Caco-2 (cell line): ENCODE data around the gene RTKN. TPM values are rescaled to one million over a fixed set of nuclear protein-coding genes. Genes with fewer than 3 reads are reported as not detected.
A peak's percentile ranks its signal among the peaks of the same experiment; 100 is the strongest.

Experiments used
- BruUV-seq: library from RNA; stranded (reverse); fragments of 400-500 nt; replicated peaks from 2 replicates; lab custom pipeline; 2021; lab: Mats Ljungman, UMichigan
- CTCF ChIA-PET: fragments of 300-600 bp; sonication (Branson Sonifier 250); formaldehyde crosslinking; loops from one replicate; lab custom pipeline; 2022; ENCODE audit warnings: antibody characterized with exemption; lab: Charles Lee
- POLR2A ChIA-PET: fragments of 300-600 bp; sonication (Branson Sonifier 250); formaldehyde crosslinking; loops from one replicate; lab custom pipeline; 2022; ENCODE audit warnings: antibody characterized with exemption; lab: Charles Lee
- DNase-seq, 2 experiments: peaks; one replicate each; pipeline versions ENCODE4 v3.0.0 to v3.0.0-alpha.2; 2020 to 2022
- H3K27me3 ChIP-seq: replicated peaks from 2 replicates; pipeline ENCODE4 v1.6.0; 2011; ENCODE audit warnings: low read length; ENCODE audit not compliant: control insufficient read depth, insufficient read depth
- H3K36me3 ChIP-seq: 2 replicates; pipeline ENCODE4 v1.5.1; 2011; ENCODE audit warnings: low read length; ENCODE audit not compliant: control insufficient read depth, insufficient read depth
- H3K4me1 ChIP-seq: fragments of 250-450 bp; sonication (Bioruptor Pico); 2 replicates; pipeline ENCODE4 v1.5.1; 2020; ENCODE audit warnings: mild to moderate bottlenecking
- H3K4me3 ChIP-seq: 2 replicates; pipeline ENCODE4 v1.5.1; 2011; ENCODE audit warnings: low read depth, mild to moderate bottlenecking, control low read depth, low read length
- H3K9me3 ChIP-seq: fragments of 250-450 bp; sonication (Bioruptor Pico); 2 replicates; pipeline ENCODE4 v1.5.1; 2020; ENCODE audit warnings: mild to moderate bottlenecking, moderate library complexity
- H3K27ac Mint-ChIP-seq: one replicate; pipeline ENCODE4 v1.8.0; 2022; ENCODE audit warnings: mixed read lengths; ENCODE audit not compliant: unreplicated experiment
- H3K27me3 Mint-ChIP-seq: one replicate; pipeline ENCODE4 v1.8.0; 2022; ENCODE audit warnings: mixed read lengths; ENCODE audit not compliant: insufficient read depth, unreplicated experiment
- H3K36me3 Mint-ChIP-seq: one replicate; pipeline ENCODE4 v1.8.0; 2022; ENCODE audit warnings: mild to moderate bottlenecking, mixed read lengths; ENCODE audit not compliant: insufficient read depth, unreplicated experiment
- H3K4me1 Mint-ChIP-seq: one replicate; pipeline ENCODE4 v1.8.0; 2022; ENCODE audit warnings: low read depth, mixed read lengths; ENCODE audit not compliant: unreplicated experiment
- H3K4me3 Mint-ChIP-seq: one replicate; pipeline ENCODE4 v1.8.0; 2022; ENCODE audit warnings: mild to moderate bottlenecking, moderate library complexity, mixed read lengths; ENCODE audit not compliant: unreplicated experiment
- H3K9me3 Mint-ChIP-seq: one replicate; pipeline ENCODE4 v1.8.0; 2022; ENCODE audit warnings: mixed read lengths; ENCODE audit not compliant: unreplicated experiment
- intact Hi-C: fragments of 100-400 bp; cut with micrococcal nuclease; formaldehyde crosslinking; loops from one replicate; pipeline ENCODE4 v1.10.0; 2022; ENCODE audit not compliant: unreplicated experiment
- total RNA-seq: library from RNA; stranded (reverse); gene quantifications from 2 replicates; pipeline ENCODE4 v1.2.3, GENCODE V29; 2022
- TF ChIP-seq, protein P1 (sequence below), 2 experiments: fragments of 200-600 bp in 1 of 2; IDR thresholded peaks; 1 replicate in 1 of 2; 2 replicates in 1 of 2; pipeline versions ENCODE4 v1.5.1 to v1.8.0; 2011 to 2022; ENCODE audit warnings: antibody characterized with exemption in 1 of 2, control low read depth in 1 of 2, inconsistent platforms in 1 of 2, low read depth in 1 of 2, low read length in 1 of 2, mild to moderate bottlenecking in 1 of 2, moderate library complexity in 1 of 2; ENCODE audit not compliant: insufficient read depth in 1 of 2, severe bottlenecking in 1 of 2, unreplicated experiment in 1 of 2

The RTKN gene
- total RNA-seq, 1 experiment from 2014 or later, result 123 TPM

DNA sequence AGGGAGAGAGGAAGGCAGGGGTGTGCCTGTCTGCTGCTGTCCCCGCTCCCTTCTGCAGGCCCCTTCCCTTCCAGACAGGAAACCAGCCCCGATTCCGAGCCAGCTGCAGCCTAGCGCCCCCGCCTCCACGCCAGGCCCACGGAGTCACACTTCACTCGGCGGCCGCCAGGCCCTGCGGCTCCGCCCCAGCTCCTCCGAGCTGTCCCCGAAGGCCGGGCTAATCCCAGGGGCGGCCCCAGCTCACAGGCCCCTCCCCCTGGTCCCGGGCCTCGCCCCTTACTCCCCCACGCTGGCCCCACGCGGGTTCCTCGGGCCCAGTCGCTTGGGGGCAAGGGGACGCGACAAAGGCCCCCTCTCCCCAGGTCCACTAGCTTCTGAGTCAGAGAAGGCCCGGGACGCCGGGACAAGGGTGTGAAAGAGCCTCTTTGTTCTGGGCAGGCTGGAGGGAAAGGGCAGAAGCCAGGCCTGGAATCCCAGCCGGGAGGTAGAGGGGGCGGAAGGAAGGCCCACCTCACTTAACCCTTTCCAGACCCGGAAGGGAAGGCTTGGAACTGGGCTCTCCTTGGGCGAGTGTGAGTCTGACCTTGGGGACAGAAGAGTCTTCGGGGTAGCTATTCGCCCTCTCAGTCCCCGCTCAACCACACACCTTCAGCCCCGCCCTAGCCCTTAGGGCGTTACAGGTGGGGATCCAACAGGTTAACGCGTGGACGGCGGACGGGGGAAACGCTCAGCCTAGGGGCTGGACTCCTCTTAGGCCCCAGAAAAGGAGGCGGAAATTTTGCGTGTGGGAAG is 1.2 kb downstream of the RTKN start:
- no TSS peak for BruUV-seq
- Histone ChIP-seq H3K36me3 (peaks cover 5% of the 10 kb centered on the region), H3K4me3 (peak overlapping the region; percentile 94), H3K4me1 (peaks cover 20% of the 10 kb centered on the region; the same call in 1 of the 2 replicates), H3K27me3 (no peaks in the 10 kb centered on the region), H3K9me3 (no peaks in the 10 kb centered on the region)
- ChIA-PET CTCF (interaction anchor here (0.6 to 1.2 kb wide), 7 partner anchors 11 to 148 kb away, joined by 3 to 9 read pairs (median 4); partner anchors contain the start of genes INO80B and WBP1), POLR2A (interaction anchor here (0.7 to 1.5 kb wide), 13 partner anchors 10 to 612 kb away, joined by 3 to 24 read pairs (median 4); partner anchors contain the start of genes INO80B, MOGS, MRPL53 and WBP1)
- no peaks in the 10 kb centered on the region for H3K27me3 Mint-ChIP-seq
- H3K4me1 Mint-ChIP-seq, result peaks cover 13% of the 10 kb centered on the region
- intact Hi-C loops, result loop anchor here (2.0 kb wide), 1 partner anchor 16 kb away; no protein-coding TSS in a partner anchor
- peak overlapping the region; percentile 99 for H3K27ac Mint-ChIP-seq
- TF ChIP-seq, protein P1, sequence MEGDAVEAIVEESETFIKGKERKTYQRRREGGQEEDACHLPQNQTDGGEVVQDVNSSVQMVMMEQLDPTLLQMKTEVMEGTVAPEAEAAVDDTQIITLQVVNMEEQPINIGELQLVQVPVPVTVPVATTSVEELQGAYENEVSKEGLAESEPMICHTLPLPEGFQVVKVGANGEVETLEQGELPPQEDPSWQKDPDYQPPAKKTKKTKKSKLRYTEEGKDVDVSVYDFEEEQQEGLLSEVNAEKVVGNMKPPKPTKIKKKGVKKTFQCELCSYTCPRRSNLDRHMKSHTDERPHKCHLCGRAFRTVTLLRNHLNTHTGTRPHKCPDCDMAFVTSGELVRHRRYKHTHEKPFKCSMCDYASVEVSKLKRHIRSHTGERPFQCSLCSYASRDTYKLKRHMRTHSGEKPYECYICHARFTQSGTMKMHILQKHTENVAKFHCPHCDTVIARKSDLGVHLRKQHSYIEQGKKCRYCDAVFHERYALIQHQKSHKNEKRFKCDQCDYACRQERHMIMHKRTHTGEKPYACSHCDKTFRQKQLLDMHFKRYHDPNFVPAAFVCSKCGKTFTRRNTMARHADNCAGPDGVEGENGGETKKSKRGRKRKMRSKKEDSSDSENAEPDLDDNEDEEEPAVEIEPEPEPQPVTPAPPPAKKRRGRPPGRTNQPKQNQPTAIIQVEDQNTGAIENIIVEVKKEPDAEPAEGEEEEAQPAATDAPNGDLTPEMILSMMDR (IDR thresholded peaks at IDR 0.05; ENCODE audit: insufficient read depth in 1 of 2, low read depth in 1 of 2, low read length in 1 of 2, severe bottlenecking in 1 of 2, unreplicated experiment in 1 of 2), result peak in 1 of 2 experiments; percentile 28
- H3K36me3 Mint-ChIP-seq, result peaks cover 53% of the 10 kb centered on the region
- no peaks in the 10 kb centered on the region for H3K9me3 Mint-ChIP-seq
- peak; percentile 93 to 95 for DNase-seq
- peak overlapping the region; percentile 97 for H3K4me3 Mint-ChIP-seq

DNA sequence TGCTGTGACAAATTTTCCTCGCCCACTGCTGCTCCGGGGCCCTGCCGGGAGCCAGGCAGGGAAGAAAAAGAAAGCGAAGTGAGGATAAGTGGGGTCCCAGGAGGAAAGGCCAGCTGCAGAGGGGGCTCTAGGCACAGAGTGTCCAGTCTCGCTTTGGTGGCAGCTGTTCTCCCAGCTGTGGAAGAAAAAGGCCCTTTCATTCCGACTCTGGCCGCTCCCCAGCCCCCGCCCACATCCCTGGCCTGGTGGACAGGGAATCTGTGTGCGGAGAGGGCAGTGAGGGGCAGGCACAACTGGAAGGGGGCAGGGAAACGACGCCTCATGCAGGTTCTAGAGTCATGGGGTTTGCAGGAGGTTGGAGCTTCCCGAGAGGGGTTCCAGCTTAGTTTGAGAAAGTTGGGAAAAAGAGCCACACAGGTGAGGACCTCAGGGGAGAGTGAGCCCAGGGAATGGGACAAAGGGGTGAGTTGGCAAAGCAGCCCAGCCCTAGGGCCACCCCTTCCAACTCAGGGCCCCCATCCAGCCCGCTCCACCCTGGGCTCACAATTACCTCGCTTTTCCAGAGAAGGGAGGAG is 1.8 kb downstream of the RTKN start:
- CTCF ChIA-PET, result interaction anchor here (0.6 to 1.2 kb wide), 7 partner anchors 12 to 147 kb away, joined by 3 to 9 read pairs (median 4); partner anchors contain the start of genes INO80B and WBP1
- POLR2A ChIA-PET, result interaction anchor here (0.7 to 1.5 kb wide), 13 partner anchors 9 to 612 kb away, joined by 3 to 24 read pairs (median 4); partner anchors contain the start of genes INO80B, MOGS, MRPL53 and WBP1
- H3K4me1 Mint-ChIP-seq, result peaks cover 13% of the 10 kb centered on the region
- H3K9me3 Mint-ChIP-seq, result no peaks in the 10 kb centered on the region
- H3K27me3 Mint-ChIP-seq, result no peaks in the 10 kb centered on the region
- H3K27ac Mint-ChIP-seq, result peak overlapping the region; percentile 99
- TF ChIP-seq, protein P1 (IDR thresholded peaks at IDR 0.05; ENCODE audit: insufficient read depth in 1 of 2, low read depth in 1 of 2, low read length in 1 of 2, severe bottlenecking in 1 of 2, unreplicated experiment in 1 of 2), result no peak
- intact Hi-C loops, result loop anchor here (2.0 kb wide), 1 partner anchor 15 kb away; no protein-coding TSS in a partner anchor
- Histone ChIP-seq H3K9me3 (no peaks in the 10 kb centered on the region), H3K4me1 (peaks cover 20% of the 10 kb centered on the region; the same call in 1 of the 2 replicates), H3K36me3 (peaks cover 5% of the 10 kb centered on the region), H3K4me3 (peak overlapping the region; percentile 94), H3K27me3 (no peaks in the 10 kb centered on the region)
- peaks cover 53% of the 10 kb centered on the region for H3K36me3 Mint-ChIP-seq
- no TSS peak for BruUV-seq
- peak overlapping the region; percentile 97 for H3K4me3 Mint-ChIP-seq
- no peak for DNase-seq

DNA sequence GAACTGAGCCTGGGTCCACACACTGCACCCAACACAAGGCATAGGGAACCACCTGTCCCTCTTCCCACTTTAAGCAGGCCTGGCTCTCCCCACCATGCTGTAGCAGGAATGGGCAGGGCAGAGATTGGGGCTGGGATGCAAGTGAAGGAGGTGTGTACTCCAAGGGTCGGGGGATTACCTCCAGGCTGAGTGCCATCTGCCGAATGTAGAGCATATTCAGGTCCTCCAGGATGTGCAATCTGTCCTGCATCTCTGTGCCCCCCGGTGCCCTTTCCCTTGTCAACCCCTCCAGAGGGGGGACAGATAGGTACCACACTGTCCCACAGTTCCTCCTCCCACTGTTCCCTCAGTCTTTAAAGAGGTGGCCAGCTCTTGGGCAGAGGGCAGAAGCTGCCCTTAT is 2.4 kb downstream of the RTKN start:
- no peaks in the 10 kb centered on the region for H3K27me3 Mint-ChIP-seq
- TF ChIP-seq, protein P1 (IDR thresholded peaks at IDR 0.05; ENCODE audit: insufficient read depth in 1 of 2, low read depth in 1 of 2, low read length in 1 of 2, severe bottlenecking in 1 of 2, unreplicated experiment in 1 of 2), result no peak
- no TSS peak for BruUV-seq
- no peak for DNase-seq
- peaks cover 18% of the 10 kb centered on the region; the same call in 1 of the 2 replicates for H3K4me1 ChIP-seq
- peaks cover 53% of the 10 kb centered on the region for H3K36me3 Mint-ChIP-seq
- no peaks in the 10 kb centered on the region for H3K9me3 ChIP-seq
- H3K27ac Mint-ChIP-seq, result peak overlapping the region; percentile 49
- CTCF ChIA-PET, result no interaction called here
- POLR2A ChIA-PET, result no interaction called here
- intact Hi-C loops, result no loop called here
- peaks cover 13% of the 10 kb centered on the region for H3K4me1 Mint-ChIP-seq
- H3K27me3 ChIP-seq, result no peaks in the 10 kb centered on the region
- peaks cover 7% of the 10 kb centered on the region for H3K36me3 ChIP-seq
- no peaks in the 10 kb centered on the region for H3K9me3 Mint-ChIP-seq
- H3K4me3 ChIP-seq, result peak overlapping the region; percentile 94
- peak overlapping the region; percentile 97 for H3K4me3 Mint-ChIP-seq
